GM18526 (cell line): ENCODE results near the gene SPTBN4.

Experiments
- POLR2A ChIP-seq: IDR thresholded peaks from 3 replicates; pipeline ENCODE4 v1.6.1; 2011; ENCODE audit not compliant: insufficient read length; ENCODE audit errors: extremely low read depth

The SPTBN4 gene

GRCh38 chr19:40453151-40453735 lies 13.6 kb upstream of the SPTBN4 start:
- no peak for TF ChIP-seq POLR2A

GRCh38 chr19:40457048-40457447 lies 9.8 kb upstream of the SPTBN4 start:
- no peak for TF ChIP-seq POLR2A

- TF ChIP-seq POLR2A, result no peak
These were observed 8.7 kb upstream of the SPTBN4 start for GRCh38 chr19:40457953-40458596.

- TF ChIP-seq POLR2A, result no peak
These were observed 8.2 kb upstream of the SPTBN4 start for GRCh38 chr19:40458597-40458974.

- no peak for TF ChIP-seq POLR2A
These were observed 6.6 kb upstream of the SPTBN4 start for GRCh38 chr19:40460185-40460584.

- no peak for TF ChIP-seq POLR2A
These were observed 5.1 kb upstream of the SPTBN4 start for GRCh38 chr19:40461669-40462221.

- no peak for TF ChIP-seq POLR2A
These were observed 2.5 kb upstream of the SPTBN4 start for GRCh38 chr19:40464059-40465024.

- no peak for TF ChIP-seq POLR2A
These were observed 1.7 kb upstream of the SPTBN4 start for GRCh38 chr19:40465025-40465556.

- TF ChIP-seq POLR2A, result peak; percentile 58
These were observed 1.1 kb upstream of the SPTBN4 start, which contains the start of gene BLVRB for GRCh38 chr19:40465557-40466218. BLVRB (minus strand) TSS chr19:40465745; CDS start chr19:40465688, 57 bp downstream.

- no peak for TF ChIP-seq POLR2A
These were observed 399 bp upstream of the SPTBN4 start for GRCh38 chr19:40466219-40466984.

- TF ChIP-seq POLR2A, result no peak
These were observed 2.2 kb downstream of the SPTBN4 start for GRCh38 chr19:40469011-40469410.

- no peak for TF ChIP-seq POLR2A
These were observed 4.3 kb downstream of the SPTBN4 start for GRCh38 chr19:40471111-40471510.

- TF ChIP-seq POLR2A, result no peak
These were observed 5.7 kb downstream of the SPTBN4 start for GRCh38 chr19:40472516-40472915.

- TF ChIP-seq POLR2A, result no peak
These were observed 7.9 kb downstream of the SPTBN4 start for GRCh38 chr19:40474737-40475136.
